WI38 (cell line): ENCODE results near the gene CNP.

ENCODE experiments used
- H3K4me3 ChIP-seq: 2 replicates; pipeline ENCODE4 v1.5.1; 2011; ENCODE audit warnings: low read depth, mild to moderate bottlenecking, control low read depth, low read length
- CTCF ChIP-seq: IDR thresholded peaks from 2 replicates; pipeline ENCODE4 v1.5.1; 2012; ENCODE audit warnings: low read depth, mild to moderate bottlenecking, control low read depth, low read length

The CNP gene

DNA sequence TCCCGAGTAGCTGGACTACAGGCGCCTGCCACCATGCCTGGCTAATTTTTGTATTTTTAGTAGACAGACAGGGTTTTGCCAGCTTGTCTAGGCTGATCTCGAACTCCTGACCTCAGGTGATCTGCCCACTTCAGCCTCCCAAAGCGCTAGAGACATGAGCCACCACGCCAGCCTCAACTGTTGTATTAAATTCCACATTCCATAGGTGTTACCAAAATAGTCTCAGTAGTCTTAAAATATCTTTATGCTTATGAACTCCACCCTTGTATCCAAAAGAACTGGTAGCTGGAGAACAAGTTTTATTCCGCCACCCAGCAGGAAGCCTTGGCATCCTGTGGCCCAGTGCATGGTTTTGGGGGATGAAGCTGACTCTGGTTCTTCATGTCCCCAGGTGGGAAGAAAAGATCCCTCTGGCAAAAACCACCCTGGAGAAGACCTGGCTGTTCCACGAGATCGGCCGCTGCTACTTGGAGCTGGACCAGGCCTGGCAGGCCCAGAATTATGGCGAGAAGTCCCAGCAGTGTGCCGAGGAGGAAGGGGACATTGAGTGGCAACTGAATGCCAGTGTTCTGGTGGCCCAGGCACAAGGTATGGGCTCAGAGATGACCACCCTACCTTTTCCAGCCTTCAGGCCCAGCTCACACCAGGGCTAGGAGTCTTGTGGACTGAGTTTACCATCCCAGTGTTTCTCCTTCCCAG, 17.7 kb upstream of the CNP start:
- TF ChIP-seq CTCF, result no peak
- no peak overlapping the region for H3K4me3 ChIP-seq

GRCh38 chr17:41956522-41956921, 10.1 kb upstream of the CNP start:
- no peak for TF ChIP-seq CTCF
- no peak overlapping the region for H3K4me3 ChIP-seq

GRCh38 chr17:41957031-41957868, 9.3 kb upstream of the CNP start:
- no peak for TF ChIP-seq CTCF
- no peak overlapping the region for H3K4me3 ChIP-seq

DNA sequence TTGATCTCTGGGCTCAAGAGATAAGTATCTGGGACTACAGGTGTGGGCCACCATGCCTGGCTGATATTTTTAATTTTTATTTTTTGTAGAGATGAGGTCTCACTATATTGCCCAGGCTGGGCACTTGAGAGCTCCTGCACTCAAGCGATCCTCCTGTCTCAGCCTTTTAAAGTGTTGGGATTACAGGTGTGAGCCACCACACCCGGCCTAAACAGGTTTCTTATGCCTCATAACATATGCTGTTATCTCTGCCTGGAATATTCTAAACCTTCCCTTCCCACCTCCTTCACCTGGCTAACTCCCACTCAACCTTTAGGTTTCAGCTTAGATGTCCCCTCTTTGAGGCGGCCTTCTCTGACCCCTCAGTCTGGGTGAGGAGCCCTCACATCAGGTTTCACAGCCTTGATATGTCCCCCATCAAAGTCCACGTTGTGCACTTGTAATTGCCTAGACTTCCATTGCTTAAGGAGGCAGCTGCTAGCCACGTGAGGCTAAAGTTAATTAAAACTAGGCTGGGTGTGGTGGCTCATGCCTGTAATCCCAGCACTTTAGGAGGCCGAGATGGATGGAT, 8.6 kb upstream of the CNP start:
- H3K4me3 ChIP-seq, result no peak overlapping the region
- TF ChIP-seq CTCF, result no peak

DNA sequence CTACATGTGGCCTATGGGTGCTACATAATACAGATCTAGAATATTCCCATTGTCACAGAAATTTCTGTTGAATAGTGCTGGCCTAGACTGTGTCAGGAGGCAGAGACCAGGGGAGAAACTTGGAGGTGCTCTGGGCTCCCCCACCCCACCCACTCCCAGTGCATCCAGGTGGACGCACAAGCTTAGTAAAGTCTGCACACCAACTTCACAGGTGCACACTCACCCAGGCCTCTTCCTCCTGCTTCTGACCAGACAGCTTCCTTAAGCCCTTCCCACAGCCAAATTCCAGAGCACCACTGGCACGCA, 7.6 kb upstream of the CNP start:
- no peak for TF ChIP-seq CTCF

GRCh38 chr17:41959336-41960095, 7.1 kb upstream of the CNP start:
- peak; percentile 50 for TF ChIP-seq CTCF
- no peak overlapping the region for H3K4me3 ChIP-seq

More for the DNA sequence above, 7.6 kb upstream of the CNP start:
- no peak overlapping the region for H3K4me3 ChIP-seq
